ENCODE measurements around the gene PHKB. TPM values are rescaled to one million over a fixed set of nuclear protein-coding genes. Genes with fewer than 3 reads are reported as not detected.

The PHKB gene
- total RNA-seq, 2 donors from 2014 or later: 75.7 to 93.8 TPM

GRCh38 chr16:47499080-47499699 is 38.1 kb downstream of the PHKB start:
- Histone ChIP-seq H3K9me3 (no peaks in the 10 kb centered on the region), H3K36me3 (peaks cover 21% of the 10 kb centered on the region), H3K4me1 (ENCODE audit: control insufficient read depth in 1 of 2, low read depth in 2 of 2) (peaks cover 3 to 9% of the 10 kb centered on the region in 2 donors), H3K27me3 (replicated peaks; ENCODE audit: insufficient read depth) (no peaks in the 10 kb centered on the region), H3K4me3 (no peak overlapping the region), H3K27ac (no peak overlapping the region)
- DNase-seq (ENCODE audit: low spot score): no peak
- no peak for ATAC-seq (ENCODE audit: insufficient number of reproducible peaks, low FRiP score, low read depth)
- TF ChIP-seq, protein P1, sequence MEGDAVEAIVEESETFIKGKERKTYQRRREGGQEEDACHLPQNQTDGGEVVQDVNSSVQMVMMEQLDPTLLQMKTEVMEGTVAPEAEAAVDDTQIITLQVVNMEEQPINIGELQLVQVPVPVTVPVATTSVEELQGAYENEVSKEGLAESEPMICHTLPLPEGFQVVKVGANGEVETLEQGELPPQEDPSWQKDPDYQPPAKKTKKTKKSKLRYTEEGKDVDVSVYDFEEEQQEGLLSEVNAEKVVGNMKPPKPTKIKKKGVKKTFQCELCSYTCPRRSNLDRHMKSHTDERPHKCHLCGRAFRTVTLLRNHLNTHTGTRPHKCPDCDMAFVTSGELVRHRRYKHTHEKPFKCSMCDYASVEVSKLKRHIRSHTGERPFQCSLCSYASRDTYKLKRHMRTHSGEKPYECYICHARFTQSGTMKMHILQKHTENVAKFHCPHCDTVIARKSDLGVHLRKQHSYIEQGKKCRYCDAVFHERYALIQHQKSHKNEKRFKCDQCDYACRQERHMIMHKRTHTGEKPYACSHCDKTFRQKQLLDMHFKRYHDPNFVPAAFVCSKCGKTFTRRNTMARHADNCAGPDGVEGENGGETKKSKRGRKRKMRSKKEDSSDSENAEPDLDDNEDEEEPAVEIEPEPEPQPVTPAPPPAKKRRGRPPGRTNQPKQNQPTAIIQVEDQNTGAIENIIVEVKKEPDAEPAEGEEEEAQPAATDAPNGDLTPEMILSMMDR (IDR thresholded peaks at IDR 0.05): no peak

GRCh38 chr16:47499700-47500264 is 38.7 kb downstream of the PHKB start:
- TF ChIP-seq, protein P1 (IDR thresholded peaks at IDR 0.05): no peak
- Histone ChIP-seq H3K27me3 (replicated peaks; ENCODE audit: insufficient read depth) (no peaks in the 10 kb centered on the region), H3K9me3 (no peaks in the 10 kb centered on the region), H3K4me3 (no peak overlapping the region), H3K4me1 (ENCODE audit: control insufficient read depth in 1 of 2, low read depth in 2 of 2) (peaks cover 3 to 6% of the 10 kb centered on the region in 2 donors), H3K36me3 (peaks cover 21% of the 10 kb centered on the region), H3K27ac (no peak overlapping the region)
- no peak for ATAC-seq (ENCODE audit: insufficient number of reproducible peaks, low FRiP score, low read depth)
- no peak for DNase-seq (ENCODE audit: low spot score)

- Histone ChIP-seq H3K27me3 (replicated peaks; ENCODE audit: insufficient read depth) (no peaks in the 10 kb centered on the region), H3K36me3 (peaks cover 21% of the 10 kb centered on the region), H3K27ac (no peak overlapping the region), H3K4me3 (no peak overlapping the region), H3K4me1 (ENCODE audit: control insufficient read depth in 1 of 2, low read depth in 2 of 2) (peaks cover 3 to 6% of the 10 kb centered on the region in 2 donors), H3K9me3 (no peaks in the 10 kb centered on the region)
- DNase-seq (ENCODE audit: low spot score): no peak
- TF ChIP-seq, protein P1 (IDR thresholded peaks at IDR 0.05): no peak
- no peak for ATAC-seq (ENCODE audit: insufficient number of reproducible peaks, low FRiP score, low read depth)
Measured at GRCh38 chr16:47503936-47504335, 42.8 kb downstream of the PHKB start.

GRCh38 chr16:47504599-47504998 is 43.5 kb downstream of the PHKB start:
- Histone ChIP-seq H3K36me3 (peaks cover 16% of the 10 kb centered on the region), H3K27ac (no peak overlapping the region), H3K27me3 (replicated peaks; ENCODE audit: insufficient read depth) (no peaks in the 10 kb centered on the region), H3K4me3 (no peak overlapping the region), H3K4me1 (ENCODE audit: control insufficient read depth in 1 of 2, low read depth in 2 of 2) (peaks cover 3 to 6% of the 10 kb centered on the region in 2 donors), H3K9me3 (no peaks in the 10 kb centered on the region)
- TF ChIP-seq, protein P1 (IDR thresholded peaks at IDR 0.05): no peak
- no peak for ATAC-seq (ENCODE audit: insufficient number of reproducible peaks, low FRiP score, low read depth)
- no peak for DNase-seq (ENCODE audit: low spot score)

GRCh38 chr16:47506800-47507199 is 45.7 kb downstream of the PHKB start:
- Histone ChIP-seq H3K9me3 (no peaks in the 10 kb centered on the region), H3K27me3 (replicated peaks; ENCODE audit: insufficient read depth) (no peaks in the 10 kb centered on the region), H3K4me1 (ENCODE audit: control insufficient read depth in 1 of 2, low read depth in 2 of 2) (peaks cover 3 to 6% of the 10 kb centered on the region in 2 donors), H3K4me3 (no peak overlapping the region), H3K36me3 (peaks cover 14% of the 10 kb centered on the region), H3K27ac (no peak overlapping the region)
- ATAC-seq (ENCODE audit: insufficient number of reproducible peaks, low FRiP score, low read depth) (no peak), DNase-seq (ENCODE audit: low spot score) (no peak)
- TF ChIP-seq, protein P1 (IDR thresholded peaks at IDR 0.05): no peak
